WI38 (cell line): ENCODE results near the gene CCR5AS.
"Not testable (repeated sequence)": the region's sequence is repeated elsewhere in the genome, so short reads cannot be mapped to it uniquely, and the experiment has no call there.

ENCODE experiments used
- H3K4me3 ChIP-seq: 2 replicates; pipeline ENCODE4 v1.5.1; 2011; ENCODE audit warnings: low read depth, mild to moderate bottlenecking, control low read depth, low read length
- TF ChIP-seq, protein P1 (sequence below): IDR thresholded peaks from 2 replicates; pipeline ENCODE4 v1.5.1; 2012; ENCODE audit warnings: low read depth, mild to moderate bottlenecking, control low read depth, low read length

CCR5AS gene

DNA sequence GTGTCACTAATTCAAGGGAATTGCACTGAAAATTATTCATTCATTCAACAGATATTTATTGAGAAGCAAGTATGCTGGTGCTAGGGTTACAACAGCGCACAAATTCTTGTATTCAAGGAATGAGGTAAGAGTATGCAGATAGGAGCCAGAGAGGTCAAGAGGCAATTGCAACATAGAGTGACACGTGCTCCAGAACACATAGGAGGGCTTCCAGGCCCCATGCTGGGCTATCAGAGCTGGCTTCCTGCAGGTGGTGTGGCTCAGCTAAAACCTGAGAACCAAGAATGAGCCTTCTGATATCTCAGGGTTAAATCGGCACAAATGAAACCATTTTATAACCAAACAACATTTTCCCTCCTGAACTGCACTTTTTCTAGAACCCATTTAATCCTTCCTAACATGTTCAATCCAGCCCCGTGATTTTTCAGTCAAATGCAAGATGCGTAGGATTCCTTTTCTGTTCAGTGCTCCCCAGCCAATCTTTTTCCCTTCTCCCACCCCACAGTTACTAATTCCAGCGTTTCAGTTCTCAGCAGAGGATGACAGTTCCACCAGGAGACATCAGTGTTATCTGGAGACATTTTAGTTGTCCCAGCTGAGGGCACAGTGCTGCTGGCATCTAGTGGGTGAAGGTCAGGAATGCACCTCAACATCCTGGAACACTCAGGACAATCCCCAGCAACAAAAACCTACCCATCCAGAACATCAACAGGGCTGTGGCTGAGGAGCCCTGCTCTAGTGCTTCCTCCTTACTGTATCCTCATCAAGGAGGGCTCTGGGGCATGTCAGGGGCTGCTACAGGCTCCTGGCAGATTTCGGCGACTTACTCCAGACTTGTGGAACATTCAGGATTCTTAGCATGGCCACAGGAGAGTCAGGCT lies 13.1 kb downstream of the CCR5AS start:
- TF ChIP-seq, protein P1, sequence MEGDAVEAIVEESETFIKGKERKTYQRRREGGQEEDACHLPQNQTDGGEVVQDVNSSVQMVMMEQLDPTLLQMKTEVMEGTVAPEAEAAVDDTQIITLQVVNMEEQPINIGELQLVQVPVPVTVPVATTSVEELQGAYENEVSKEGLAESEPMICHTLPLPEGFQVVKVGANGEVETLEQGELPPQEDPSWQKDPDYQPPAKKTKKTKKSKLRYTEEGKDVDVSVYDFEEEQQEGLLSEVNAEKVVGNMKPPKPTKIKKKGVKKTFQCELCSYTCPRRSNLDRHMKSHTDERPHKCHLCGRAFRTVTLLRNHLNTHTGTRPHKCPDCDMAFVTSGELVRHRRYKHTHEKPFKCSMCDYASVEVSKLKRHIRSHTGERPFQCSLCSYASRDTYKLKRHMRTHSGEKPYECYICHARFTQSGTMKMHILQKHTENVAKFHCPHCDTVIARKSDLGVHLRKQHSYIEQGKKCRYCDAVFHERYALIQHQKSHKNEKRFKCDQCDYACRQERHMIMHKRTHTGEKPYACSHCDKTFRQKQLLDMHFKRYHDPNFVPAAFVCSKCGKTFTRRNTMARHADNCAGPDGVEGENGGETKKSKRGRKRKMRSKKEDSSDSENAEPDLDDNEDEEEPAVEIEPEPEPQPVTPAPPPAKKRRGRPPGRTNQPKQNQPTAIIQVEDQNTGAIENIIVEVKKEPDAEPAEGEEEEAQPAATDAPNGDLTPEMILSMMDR: no peak
- no peak overlapping the region for H3K4me3 ChIP-seq

DNA sequence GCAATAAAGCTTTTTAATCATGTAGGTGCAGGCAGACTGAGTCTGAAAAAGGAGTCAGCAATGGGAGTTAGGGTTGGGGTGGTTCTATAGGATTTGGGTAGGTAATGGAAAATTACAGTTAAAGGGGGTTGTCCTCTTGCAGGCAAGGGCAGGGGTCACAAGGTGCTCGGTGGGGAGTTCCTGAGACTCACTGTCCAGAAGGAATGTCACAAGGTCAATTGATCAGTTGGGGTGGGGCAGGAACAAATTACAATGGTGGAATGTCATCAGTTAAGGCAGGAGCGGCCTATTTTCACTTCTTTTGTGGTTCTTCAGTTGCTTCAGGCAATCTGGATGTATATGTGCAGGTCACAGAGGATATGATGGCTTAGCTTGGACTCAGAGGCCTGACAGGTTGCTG lies 13.9 kb downstream of the CCR5AS start:
- TF ChIP-seq, protein P1: no peak
- no peak overlapping the region for H3K4me3 ChIP-seq

DNA sequence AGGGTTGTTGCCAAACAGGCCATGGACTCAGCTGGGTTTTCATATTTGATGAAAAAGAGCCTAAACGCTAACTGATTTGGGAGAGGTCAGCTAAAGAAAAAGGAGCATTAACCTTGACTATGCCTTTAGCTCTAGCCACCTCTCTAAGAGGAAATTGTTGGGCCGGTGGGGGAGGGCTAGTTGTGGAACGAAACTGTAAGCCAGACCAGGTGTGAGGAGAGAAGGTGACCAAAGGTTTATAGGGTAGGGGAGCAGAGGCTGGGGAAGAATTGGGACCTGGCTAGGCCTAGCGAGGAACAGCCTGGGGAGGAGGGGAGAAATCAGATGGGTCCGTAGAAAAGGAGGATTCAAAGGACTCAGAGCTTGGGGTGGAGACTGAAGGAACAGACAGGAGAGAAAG lies 15.3 kb downstream of the CCR5AS start:
- not testable (repeated sequence) for H3K4me3 ChIP-seq

DNA sequence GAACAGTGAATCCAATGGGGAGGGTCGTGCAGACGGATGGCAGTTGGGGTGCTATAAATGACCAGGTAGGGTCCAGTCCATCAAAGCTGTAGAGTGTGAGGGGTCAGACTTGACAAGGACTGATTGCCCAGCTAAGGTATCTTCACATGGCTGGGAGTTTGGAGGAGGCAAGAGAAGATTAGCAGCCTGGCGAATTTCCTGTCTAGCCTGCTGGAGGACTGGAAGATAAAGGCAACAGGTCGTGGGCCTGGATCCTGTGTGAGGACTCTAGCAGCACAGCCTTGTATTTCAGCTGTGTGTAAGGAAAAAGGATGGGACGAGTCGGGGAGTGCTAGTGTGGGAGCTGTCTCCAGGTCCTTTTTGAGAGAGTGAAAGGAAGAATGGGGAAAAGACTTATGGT lies 17.6 kb downstream of the CCR5AS start:
- TF ChIP-seq, protein P1: no peak

DNA sequence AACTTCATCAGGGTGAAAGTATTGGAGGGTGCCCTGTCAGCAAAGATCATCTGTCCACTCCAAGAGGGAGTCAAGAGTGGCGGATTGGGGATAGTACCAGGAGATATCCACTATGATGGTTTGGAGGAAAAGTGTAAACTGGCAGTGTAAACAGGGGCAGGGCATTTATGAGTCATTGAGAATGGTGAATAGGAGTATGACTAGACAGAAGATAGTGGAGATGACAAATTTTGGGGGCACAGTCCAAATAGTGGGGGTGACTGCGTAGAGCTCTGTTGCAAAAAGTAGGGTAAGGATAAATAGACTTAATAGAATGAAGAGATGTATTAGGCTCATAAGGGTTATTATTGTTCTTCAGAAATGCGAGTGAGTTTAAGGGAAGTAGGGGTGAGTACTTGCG lies 18.0 kb downstream of the CCR5AS start:
- H3K4me3 ChIP-seq: not testable (repeated sequence)

More for the DNA sequence above, 17.6 kb downstream of the CCR5AS start:
- H3K4me3 ChIP-seq: no peak overlapping the region

DNA sequence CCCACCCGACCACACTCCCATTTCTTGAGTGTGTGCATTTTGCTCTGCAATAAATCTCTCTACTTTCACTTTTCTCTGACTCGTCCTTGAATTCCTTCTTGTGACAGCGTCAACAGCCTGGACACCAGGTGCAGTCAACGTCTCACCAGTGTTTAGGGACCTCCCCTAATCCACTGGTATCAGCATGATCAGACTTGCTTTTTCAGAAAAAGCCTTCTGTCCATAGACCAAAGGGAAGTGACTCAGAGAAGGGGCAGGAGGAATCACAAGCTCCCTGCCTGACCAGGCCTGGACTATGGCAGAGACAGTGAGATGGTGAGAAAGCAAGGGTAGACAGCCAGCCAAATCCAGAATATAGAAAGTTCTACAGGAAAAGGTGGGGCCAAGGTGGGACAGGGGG lies 20.7 kb downstream of the CCR5AS start:
- TF ChIP-seq, protein P1: no peak
- no peak overlapping the region for H3K4me3 ChIP-seq

DNA sequence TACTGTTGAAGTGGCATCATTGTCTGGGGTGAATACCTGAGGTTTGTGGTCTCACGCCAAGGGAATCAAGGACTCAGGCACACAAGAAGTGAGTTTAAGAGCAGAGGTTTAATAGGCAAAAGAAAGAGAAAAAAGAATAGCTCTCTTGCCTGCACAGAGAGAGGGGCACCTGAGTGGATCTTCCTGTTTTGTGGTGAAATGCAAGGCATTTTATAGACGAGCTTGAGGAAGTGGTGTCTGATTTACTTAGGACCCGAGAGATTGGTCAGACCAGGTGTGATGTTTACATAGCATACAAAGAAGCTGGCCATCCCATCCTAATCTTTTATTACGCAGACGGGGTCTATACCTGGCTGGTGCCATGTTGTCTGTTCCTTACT lies 22.9 kb downstream of the CCR5AS start:
- TF ChIP-seq, protein P1: no peak
- H3K4me3 ChIP-seq: no peak overlapping the region

DNA sequence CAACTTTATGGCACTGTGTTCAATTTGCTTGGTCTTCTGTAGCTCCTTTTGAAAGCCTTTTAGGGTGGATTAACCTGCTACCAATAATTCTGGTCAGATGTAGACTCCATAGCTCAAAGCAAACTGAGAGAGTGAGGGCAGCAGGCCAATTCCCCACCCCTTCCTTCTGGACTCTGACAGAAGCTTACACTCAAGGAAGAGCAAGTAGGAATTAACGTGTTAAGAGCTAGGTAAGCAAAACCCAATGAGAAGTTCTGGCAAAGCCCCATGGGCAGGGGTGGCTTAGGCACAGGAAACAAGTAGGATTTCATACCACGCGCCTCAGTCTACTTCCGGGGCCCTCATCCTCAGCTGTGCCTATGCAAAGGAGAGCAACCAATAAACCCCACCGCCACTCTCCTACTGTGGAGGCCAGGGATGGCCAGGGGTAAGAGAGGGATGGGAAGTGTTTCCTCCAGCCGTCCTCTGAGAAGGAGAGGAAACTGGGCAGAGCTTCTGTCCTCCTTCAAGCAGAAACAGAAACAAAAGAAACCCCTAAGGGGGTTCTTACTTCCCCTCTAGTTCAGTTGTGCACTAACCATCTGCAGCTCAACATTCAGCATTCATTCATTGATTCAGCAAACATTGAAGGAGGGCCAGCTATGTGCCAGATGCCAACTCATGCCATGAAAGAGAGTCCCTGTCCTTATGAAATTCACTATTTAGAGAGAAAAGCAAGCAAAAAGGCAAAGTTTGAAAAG lies 23.5 kb downstream of the CCR5AS start:
- TF ChIP-seq, protein P1: no peak
- H3K4me3 ChIP-seq: no peak overlapping the region
